Endothelial cell of umbilical vein (primary cell): Measurements from ENCODE around the gene FAM163A. TPM values are rescaled to one million over a fixed set of nuclear protein-coding genes. Genes with fewer than 3 reads are reported as not detected.

Source experiments
- BruUV-seq: library from RNA; stranded (reverse); fragments of 400-500 nt; replicated peaks from 2 replicates; lab custom pipeline; 2021; lab: Mats Ljungman, UMichigan
- CTCF ChIA-PET: fragments of 300-600, 350-600 bp; sonication (Branson Sonifier 250); formaldehyde crosslinking; loops from one replicate; lab custom pipeline; 2021; ENCODE audit warnings: antibody characterized with exemption, inconsistent platforms; lab: Charles Lee
- POLR2A ChIA-PET: fragments of 300-600, 350-600 bp; sonication (Branson Sonifier 250); formaldehyde crosslinking; loops from one replicate; lab custom pipeline; 2021; ENCODE audit warnings: antibody characterized with exemption, inconsistent platforms; lab: Charles Lee
- DNase-seq: peaks from one replicate; pipeline ENCODE4 v3.0.0-alpha.2; 2011; ENCODE audit warnings: low read depth, low spot score
- FAIRE-seq: peaks from 2 replicates; lab custom pipeline; 2011; peaks lifted over from hg19 to GRCh38; lab: Jason Lieb, UNC
- H2AFZ ChIP-seq: 2 replicates; pipeline ENCODE4 v1.6.0; 2012; ENCODE audit warnings: low read depth, low read length, control low read depth, inconsistent platforms
- H3K27ac ChIP-seq: 2 replicates; pipeline ENCODE4 v1.5.1; 2011; ENCODE audit warnings: low read depth, mild to moderate bottlenecking, control low read depth, low read length, moderate library complexity; ENCODE audit not compliant: insufficient read depth
- H3K27me3 ChIP-seq, 2 experiments: 2 replicates each; pipeline versions ENCODE4 v1.6.0 to v1.6.1; 2011; ENCODE audit warnings: low read length in 2 of 2, mixed read lengths in 1 of 2; ENCODE audit not compliant: control insufficient read depth in 2 of 2, insufficient read depth in 2 of 2
- H3K36me3 ChIP-seq, 2 experiments: 2 replicates in 1 of 2; 3 replicates in 1 of 2; pipeline ENCODE4 v1.5.1; 2011; ENCODE audit warnings: low read length in 2 of 2, mild to moderate bottlenecking in 1 of 2, moderate library complexity in 1 of 2; ENCODE audit not compliant: control insufficient read depth in 2 of 2, insufficient read depth in 2 of 2; ENCODE audit errors: extremely low read depth in 1 of 2
- H3K4me1 ChIP-seq: 3 replicates; pipeline ENCODE4 v1.5.1; 2011; ENCODE audit warnings: mild to moderate bottlenecking, low read length; ENCODE audit not compliant: control insufficient read depth, insufficient read depth; ENCODE audit errors: extremely low read depth
- H3K4me2 ChIP-seq: 2 replicates; pipeline ENCODE4 v1.6.1; 2011; ENCODE audit warnings: low read length, control low read depth, mixed read lengths; ENCODE audit not compliant: insufficient read depth
- H3K4me3 ChIP-seq, 3 experiments: fragments of 200-600 bp in 1 of 3; sonication (generic), shearing (Covaris generic) in 1 of 3; replicated peaks in 1 of 3; 2 replicates each; pipeline ENCODE4 v1.5.1; 2011 to 2016; ENCODE audit warnings: control low read depth in 3 of 3, low read length in 3 of 3, mild to moderate bottlenecking in 2 of 3, inconsistent platforms in 1 of 3, low read depth in 1 of 3, moderate library complexity in 1 of 3; ENCODE audit not compliant: insufficient read depth in 1 of 3
- H3K79me2 ChIP-seq: 2 replicates; pipeline ENCODE4 v1.6.0; 2012; ENCODE audit warnings: low read length, inconsistent platforms; ENCODE audit not compliant: control insufficient read depth, insufficient read depth
- H3K9ac ChIP-seq: replicated peaks from 2 replicates; pipeline ENCODE3; 2011; ENCODE audit warnings: low read length, control low read depth; ENCODE audit not compliant: insufficient read depth; ENCODE audit errors: extremely low read depth
- H3K9me1 ChIP-seq: replicated peaks from 3 replicates; pipeline ENCODE4 v1.6.0; 2011; ENCODE audit warnings: mild to moderate bottlenecking, low read length; ENCODE audit not compliant: control insufficient read depth, insufficient read depth; ENCODE audit errors: extremely low read depth
- H3K9me3 ChIP-seq: replicated peaks from 2 replicates; pipeline ENCODE4 v1.5.1; 2012; ENCODE audit warnings: low read length, inconsistent platforms; ENCODE audit not compliant: control insufficient read depth, insufficient read depth
- H4K20me1 ChIP-seq: replicated peaks from 2 replicates; pipeline ENCODE3; 2011; ENCODE audit warnings: mild to moderate bottlenecking, low read length; ENCODE audit not compliant: control insufficient read depth, insufficient read depth; ENCODE audit errors: extremely low read depth
- EZH2 ChIP-seq: IDR thresholded peaks from 2 replicates; pipeline ENCODE4 v1.6.1; 2012; ENCODE audit warnings: borderline replicate concordance, low read depth, mild to moderate bottlenecking, moderate library complexity, low read length, inconsistent platforms; ENCODE audit not compliant: severe bottlenecking
- FOS ChIP-seq: IDR thresholded peaks from 2 replicates; pipeline ENCODE4 v1.6.1; 2011; ENCODE audit warnings: mild to moderate bottlenecking, low read length, moderate library complexity, borderline replicate concordance; ENCODE audit not compliant: insufficient read depth
- GATA2 ChIP-seq: IDR thresholded peaks from 2 replicates; pipeline ENCODE4 v1.7.0; 2011; ENCODE audit warnings: low read depth, mild to moderate bottlenecking, moderate library complexity, mixed read lengths, low read length; ENCODE audit not compliant: insufficient read length, insufficient read depth
- JUN ChIP-seq: IDR thresholded peaks from 2 replicates; pipeline ENCODE4 v1.6.1; 2011; ENCODE audit warnings: borderline replicate concordance, low read depth; ENCODE audit not compliant: insufficient read length, insufficient read depth
- MYC ChIP-seq: IDR thresholded peaks from one replicate; pipeline ENCODE4 v1.6.1; 2011; ENCODE audit warnings: mild to moderate bottlenecking, low read depth, low read length
- POLR2A ChIP-seq: IDR thresholded peaks from 2 replicates; pipeline ENCODE4 v1.6.1; 2012; ENCODE audit warnings: low read depth, mild to moderate bottlenecking, control low read depth, low read length
- POLR2AphosphoS5 ChIP-seq: IDR thresholded peaks from 2 replicates; pipeline ENCODE4 v1.6.1; 2012; ENCODE audit warnings: low read depth, mild to moderate bottlenecking, control low read depth, low read length, moderate library complexity; ENCODE audit not compliant: insufficient read depth
- dilution Hi-C: fragments of 300-500 bp; cut with MboI; formaldehyde crosslinking; loops from one replicate; pipeline ENCODE4 v1.15.0; 2019; ENCODE audit warnings: low sequenced_read_pairs; ENCODE audit not compliant: extremely low pct_ligation_motif_present
- intact Hi-C: fragments of 100-400 bp; cut with micrococcal nuclease; formaldehyde crosslinking; loops from one replicate; pipeline ENCODE4 v1.10.0; 2022
- polyA plus RNA-seq, 4 experiments: library from polyadenylated mRNA; depleted of rRNA in 3 of 4; stranded (reverse) in 3 of 4; unstranded in 1 of 4; fragments of >200 nt; gene quantifications; 2 replicates each; pipeline versions ENCODE4 v1.2.1 to v1.2.3, GENCODE V29; 2011 to 2012; ENCODE audit warnings: missing spikeins in 1 of 4
- total RNA-seq: library from RNA; stranded (reverse); gene quantifications from 2 replicates; pipeline ENCODE4 v1.2.3, GENCODE V29; 2021
- TF ChIP-seq, protein P1 (sequence below), 2 donors: IDR thresholded peaks; 1 replicate in 1 of 2; 2 replicates in 1 of 2; pipeline ENCODE4 v1.5.1; 2011; ENCODE audit warnings: low read length in 2 of 2, mild to moderate bottlenecking in 2 of 2, moderate library complexity in 2 of 2, control low read depth in 1 of 2, inconsistent platforms in 1 of 2, low read depth in 1 of 2; ENCODE audit not compliant: insufficient read depth in 1 of 2; ENCODE audit errors: extremely low read depth in 1 of 2
- TF ChIP-seq, protein P2 (sequence below): IDR thresholded peaks from 2 replicates; pipeline ENCODE4 v1.6.1; 2011; ENCODE audit not compliant: insufficient read depth, insufficient read length

Gene FAM163A
- total and polyA plus RNA-seq, 2 donors (not counting 3 experiments of a cell fraction or from before 2014, with no cell fraction given), result not detected

DNA sequence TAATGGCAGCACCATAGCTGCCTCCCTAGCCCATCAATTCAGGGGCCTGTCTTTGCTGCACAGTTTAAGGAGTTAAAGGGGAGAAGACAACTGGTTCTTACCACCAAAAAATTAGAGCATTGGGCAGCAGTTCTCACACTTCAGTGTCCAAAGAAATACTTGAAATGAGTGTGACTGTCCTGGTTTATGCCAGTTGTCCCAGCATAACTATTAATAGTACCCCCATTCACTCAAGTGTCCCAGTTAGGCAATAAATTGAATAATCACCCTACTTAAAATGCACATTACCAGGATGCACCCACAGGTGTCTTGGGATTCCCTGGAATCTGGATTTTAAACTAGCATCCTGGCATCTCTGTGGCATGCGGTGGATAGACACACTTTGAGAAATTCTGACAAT lies 51.1 kb downstream of the FAM163A start:
- dilution Hi-C loops, result no loop called here
- no TSS peak for BruUV-seq
- Histone ChIP-seq H3K27me3 (peaks cover 0 to 11% of the 10 kb centered on the region in 2 experiments), H3K36me3 (no peaks in the 10 kb centered on the region), H3K79me2 (no peaks in the 10 kb centered on the region), H2AFZ (no peak overlapping the region), H3K27ac (no peak overlapping the region), H3K4me1 (no peaks in the 10 kb centered on the region), H3K4me3 (no peak overlapping the region), H4K20me1 (no peaks in the 10 kb centered on the region), H3K9me1 (no peaks in the 10 kb centered on the region), H3K4me2 (no peak overlapping the region), H3K9me3 (no peaks in the 10 kb centered on the region), H3K9ac (no peak overlapping the region)
- ChIA-PET POLR2A (no interaction called here), CTCF (interaction anchor here (1.8 to 4.7 kb wide), 2 partner anchors 16 to 20 kb away, joined by 7 to 28 read pairs; no protein-coding TSS in a partner anchor)
- DNase-seq (no peak), FAIRE-seq (no peak)
- TF ChIP-seq JUN, result no peak
- no peak for TF ChIP-seq MYC
- no peak for TF ChIP-seq FOS
- no peak for TF ChIP-seq EZH2
- TF ChIP-seq, protein P1, sequence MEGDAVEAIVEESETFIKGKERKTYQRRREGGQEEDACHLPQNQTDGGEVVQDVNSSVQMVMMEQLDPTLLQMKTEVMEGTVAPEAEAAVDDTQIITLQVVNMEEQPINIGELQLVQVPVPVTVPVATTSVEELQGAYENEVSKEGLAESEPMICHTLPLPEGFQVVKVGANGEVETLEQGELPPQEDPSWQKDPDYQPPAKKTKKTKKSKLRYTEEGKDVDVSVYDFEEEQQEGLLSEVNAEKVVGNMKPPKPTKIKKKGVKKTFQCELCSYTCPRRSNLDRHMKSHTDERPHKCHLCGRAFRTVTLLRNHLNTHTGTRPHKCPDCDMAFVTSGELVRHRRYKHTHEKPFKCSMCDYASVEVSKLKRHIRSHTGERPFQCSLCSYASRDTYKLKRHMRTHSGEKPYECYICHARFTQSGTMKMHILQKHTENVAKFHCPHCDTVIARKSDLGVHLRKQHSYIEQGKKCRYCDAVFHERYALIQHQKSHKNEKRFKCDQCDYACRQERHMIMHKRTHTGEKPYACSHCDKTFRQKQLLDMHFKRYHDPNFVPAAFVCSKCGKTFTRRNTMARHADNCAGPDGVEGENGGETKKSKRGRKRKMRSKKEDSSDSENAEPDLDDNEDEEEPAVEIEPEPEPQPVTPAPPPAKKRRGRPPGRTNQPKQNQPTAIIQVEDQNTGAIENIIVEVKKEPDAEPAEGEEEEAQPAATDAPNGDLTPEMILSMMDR (IDR thresholded peaks at IDR 0.05; ENCODE audit: extremely low read depth in 1 of 2, insufficient read depth in 1 of 2, low read depth in 1 of 2, low read length in 2 of 2), result no peak
- TF ChIP-seq POLR2AphosphoS5, result no peak
- TF ChIP-seq POLR2A, result no peak
- no peak for TF ChIP-seq GATA2
- TF ChIP-seq, protein P2, sequence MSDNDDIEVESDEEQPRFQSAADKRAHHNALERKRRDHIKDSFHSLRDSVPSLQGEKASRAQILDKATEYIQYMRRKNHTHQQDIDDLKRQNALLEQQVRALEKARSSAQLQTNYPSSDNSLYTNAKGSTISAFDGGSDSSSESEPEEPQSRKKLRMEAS, result no peak
- intact Hi-C loops, result no loop called here
